Thoracic aorta (tissue), 2 donors: ENCODE results near the gene SPACA6. TPM values are rescaled to one million over a fixed set of nuclear protein-coding genes. Genes with fewer than 3 reads are reported as not detected.

ENCODE experiments used
- ATAC-seq: fragments of 150-250 bp; one replicate; pipeline ENCODE4 v1.8.0; 2017; ENCODE audit warnings: low read depth; ENCODE audit not compliant: insufficient number of reproducible peaks, low FRiP score
- DNase-seq: peaks from one replicate; pipeline ENCODE4 v3.0.0-alpha.2; 2020; ENCODE audit warnings: low spot score
- H3K27ac ChIP-seq, 2 donors: fragments of 200-600 bp; sonication (generic); 1 replicate in 1 of 2; 2 replicates in 1 of 2; pipeline ENCODE4 v1.5.1; 2016; ENCODE audit warnings: mild to moderate bottlenecking in 2 of 2, moderate library complexity in 2 of 2
- H3K27me3 ChIP-seq: fragments of 200-600 bp; sonication (generic); replicated peaks from 2 replicates; pipeline ENCODE4 v1.6.0; 2016; ENCODE audit warnings: mild to moderate bottlenecking; ENCODE audit not compliant: insufficient read depth
- H3K36me3 ChIP-seq: fragments of 200-600 bp; sonication (generic); one replicate; pipeline ENCODE4 v1.5.1; 2016
- H3K4me1 ChIP-seq, 2 donors: fragments of 200-600 bp; sonication (generic); 1 replicate in 1 of 2; 2 replicates in 1 of 2; pipeline versions ENCODE4 v1.5.1 to v1.6.0; 2016; ENCODE audit warnings: low read depth in 2 of 2, mild to moderate bottlenecking in 1 of 2; ENCODE audit not compliant: control insufficient read depth in 1 of 2
- H3K4me3 ChIP-seq: fragments of 200-600 bp; sonication (generic); 2 replicates; pipeline ENCODE4 v1.5.1; 2016; ENCODE audit warnings: mild to moderate bottlenecking
- H3K9me3 ChIP-seq: fragments of 200-600 bp; sonication (generic); 2 replicates; pipeline ENCODE4 v1.5.1; 2016
- CTCF ChIP-seq: fragments of 200-600 bp; sonication (generic); IDR thresholded peaks from one replicate; pipeline ENCODE4 v1.5.1; 2019; ENCODE audit warnings: antibody characterized with exemption
- total RNA-seq, 2 donors: library from RNA; depleted of rRNA; stranded (reverse); fragments of >200 nt; gene quantifications; one replicate each; pipeline versions ENCODE4 v1.1.0 to v1.2.3, GENCODE V29; 2016

Gene SPACA6
- total RNA-seq, 2 donors from 2014 or later, result 24.1 to 72.4 TPM

- Histone ChIP-seq H3K27me3 (no peaks in the 10 kb centered on the region), H3K27ac (peak overlapping the region; percentile 89 to 91), H3K36me3 (peaks cover 1% of the 10 kb centered on the region), H3K4me3 (no peak overlapping the region), H3K9me3 (no peaks in the 10 kb centered on the region), H3K4me1 (peaks cover 15 to 35% of the 10 kb centered on the region in 2 donors)
- ATAC-seq (no peak), DNase-seq (peak; percentile 60)
- TF ChIP-seq CTCF, result no peak
These were observed 9.1 kb downstream of the SPACA6 start for GRCh38 chr19:51702103-51702824.

- Histone ChIP-seq H3K9me3 (no peaks in the 10 kb centered on the region), H3K4me1 (peaks cover 15 to 35% of the 10 kb centered on the region in 2 donors), H3K36me3 (no peaks in the 10 kb centered on the region), H3K27me3 (no peaks in the 10 kb centered on the region), H3K4me3 (peak overlapping the region; percentile 82), H3K27ac (peak overlapping the region; percentile 89 to 91)
- TF ChIP-seq CTCF, result no peak
- ATAC-seq (no peak), DNase-seq (no peak)
These were observed 9.9 kb downstream of the SPACA6 start for GRCh38 chr19:51702825-51703574.

- no peaks in the 10 kb centered on the region for H3K27me3 ChIP-seq
- TF ChIP-seq CTCF, result peak; percentile 34
- H3K36me3 ChIP-seq, result no peaks in the 10 kb centered on the region
- ATAC-seq (peak; percentile 93), DNase-seq (peak; percentile 96)
- H3K9me3 ChIP-seq, result no peaks in the 10 kb centered on the region
- peak overlapping the region; percentile 89 to 91 for H3K27ac ChIP-seq
- peaks cover 15 to 35% of the 10 kb centered on the region in 2 donors for H3K4me1 ChIP-seq
- peak overlapping the region; percentile 82 for H3K4me3 ChIP-seq
These were observed 10.7 kb downstream of the SPACA6 start for GRCh38 chr19:51703575-51704515.

GRCh38 chr19:51704626-51705025 lies 11.5 kb downstream of the SPACA6 start:
- TF ChIP-seq CTCF, result no peak
- no peak for DNase-seq
- H3K9me3 ChIP-seq, result no peaks in the 10 kb centered on the region
- H3K4me1 ChIP-seq, result peaks cover 15 to 35% of the 10 kb centered on the region in 2 donors
- ATAC-seq, result no peak
- peak overlapping the region; percentile 89 to 91 for H3K27ac ChIP-seq
- no peaks in the 10 kb centered on the region for H3K36me3 ChIP-seq
- no peaks in the 10 kb centered on the region for H3K27me3 ChIP-seq
- H3K4me3 ChIP-seq, result peak overlapping the region; percentile 82
